Adrenal gland (tissue), 5 donors: ENCODE data around the gene KCNH8.

ENCODE experiments used
- POLR2A ChIP-seq, 2 donors: fragments of 450-650 bp; IDR thresholded peaks; one replicate each; pipeline ENCODE4 v1.6.1; 2017; ENCODE audit warnings: antibody characterized with exemption in 2 of 2, mild to moderate bottlenecking in 2 of 2, moderate library complexity in 1 of 2
- TF ChIP-seq, protein P1 (sequence below), 6 experiments: fragments of 450-650 bp in 4 of 6; fragments of 200-600 bp in 2 of 6; sonication (generic) in 1 of 6; IDR thresholded peaks; 1 replicate in 5 of 6; 2 replicates in 1 of 6; pipeline versions ENCODE4 v1.5.1 to v1.8.0; 2016 to 2021; ENCODE audit warnings: antibody characterized with exemption in 6 of 6, mild to moderate bottlenecking in 2 of 6, moderate library complexity in 1 of 6
- donor health status: DM: no; HTN: no; CAD: no.

DNA sequence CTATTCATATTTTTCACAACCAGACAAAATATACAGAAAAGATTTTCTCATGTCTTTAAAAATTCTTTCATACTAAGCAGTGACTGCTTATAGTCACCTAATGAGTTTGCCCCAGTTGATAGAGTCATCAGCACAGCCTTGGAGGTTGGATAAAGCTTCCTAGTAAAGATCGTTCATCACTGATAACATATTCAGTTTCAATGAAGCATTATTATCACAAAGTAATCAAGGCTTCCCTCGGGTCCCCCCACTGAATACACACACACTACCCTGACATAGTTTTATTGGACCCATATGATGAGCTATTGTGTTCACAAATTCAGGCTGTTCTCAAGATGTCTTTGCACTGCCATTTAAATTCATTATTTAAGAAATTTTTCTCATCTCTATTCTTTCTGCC is 297.8 kb downstream of the KCNH8 start:
- TF ChIP-seq POLR2A (IDR thresholded peaks at IDR 0.05) = no peak
- TF ChIP-seq, protein P1, sequence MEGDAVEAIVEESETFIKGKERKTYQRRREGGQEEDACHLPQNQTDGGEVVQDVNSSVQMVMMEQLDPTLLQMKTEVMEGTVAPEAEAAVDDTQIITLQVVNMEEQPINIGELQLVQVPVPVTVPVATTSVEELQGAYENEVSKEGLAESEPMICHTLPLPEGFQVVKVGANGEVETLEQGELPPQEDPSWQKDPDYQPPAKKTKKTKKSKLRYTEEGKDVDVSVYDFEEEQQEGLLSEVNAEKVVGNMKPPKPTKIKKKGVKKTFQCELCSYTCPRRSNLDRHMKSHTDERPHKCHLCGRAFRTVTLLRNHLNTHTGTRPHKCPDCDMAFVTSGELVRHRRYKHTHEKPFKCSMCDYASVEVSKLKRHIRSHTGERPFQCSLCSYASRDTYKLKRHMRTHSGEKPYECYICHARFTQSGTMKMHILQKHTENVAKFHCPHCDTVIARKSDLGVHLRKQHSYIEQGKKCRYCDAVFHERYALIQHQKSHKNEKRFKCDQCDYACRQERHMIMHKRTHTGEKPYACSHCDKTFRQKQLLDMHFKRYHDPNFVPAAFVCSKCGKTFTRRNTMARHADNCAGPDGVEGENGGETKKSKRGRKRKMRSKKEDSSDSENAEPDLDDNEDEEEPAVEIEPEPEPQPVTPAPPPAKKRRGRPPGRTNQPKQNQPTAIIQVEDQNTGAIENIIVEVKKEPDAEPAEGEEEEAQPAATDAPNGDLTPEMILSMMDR (IDR thresholded peaks at IDR 0.05) = no peak
